GM20000 (cell line): ENCODE data around the gene EMD.
A peak's percentile ranks its signal among the peaks of the same experiment; 100 is the strongest.
"Not testable (repeated sequence)": the region's sequence is repeated elsewhere in the genome, so short reads cannot be mapped to it uniquely, and the experiment has no call there.

ENCODE experiments used
- DNase-seq: peaks from one replicate; pipeline ENCODE4 v3.0.0; 2012; ENCODE audit warnings: low spot score
- CTCF ChIP-seq: IDR thresholded peaks from 2 replicates; pipeline ENCODE4 v1.5.1; 2012; ENCODE audit warnings: mild to moderate bottlenecking, control low read depth; ENCODE audit errors: extremely low read depth, missing control alignments

Gene EMD

DNA sequence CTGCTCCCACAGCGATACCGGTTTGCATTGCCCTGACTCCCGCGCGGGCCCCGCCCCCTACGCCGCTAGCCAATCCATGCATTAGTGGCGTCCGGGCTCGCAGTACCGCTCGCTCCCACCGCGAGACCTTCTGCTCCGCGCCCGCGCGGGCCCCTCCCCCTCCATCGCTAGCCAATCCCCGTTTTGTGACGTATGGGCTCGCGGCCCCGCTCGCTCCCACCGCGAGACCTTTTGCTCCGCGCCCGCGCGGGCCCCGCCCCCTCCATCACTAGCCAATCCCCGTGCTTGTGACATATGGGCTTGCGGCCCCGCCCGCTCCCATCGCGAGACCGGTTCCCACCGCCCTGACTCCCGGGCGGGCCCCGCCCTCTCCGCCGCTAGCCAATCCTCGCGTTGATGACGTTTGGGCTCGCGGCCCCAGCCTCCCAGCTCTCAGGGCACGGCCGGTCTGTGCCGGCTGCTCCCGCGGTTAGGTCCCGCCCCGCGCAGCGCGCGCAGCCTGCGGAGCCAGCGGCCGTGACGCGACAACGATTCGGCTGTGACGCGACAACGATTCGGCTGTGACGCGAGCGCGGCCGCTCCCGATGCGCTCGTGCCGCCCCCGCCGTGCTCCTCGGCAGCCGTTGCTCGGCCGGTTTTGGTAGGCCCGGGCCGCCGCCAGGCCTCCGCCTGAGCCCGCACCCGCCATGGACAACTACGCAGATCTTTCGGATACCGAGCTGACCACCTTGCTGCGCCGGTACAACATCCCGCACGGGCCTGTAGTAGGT lies at the start of gene EMD:
Gene EMD, plus strand, starts transcription at position 497 of the 770 bp plus-strand sequence. Its CDS starts 190 bp downstream, at position 687.
- TF ChIP-seq CTCF: no peak
- DNase-seq: peak; percentile 92

GRCh38 chrX:154332561-154332960 lies 46.5 kb upstream of the EMD start:
- DNase-seq: no peak
- TF ChIP-seq CTCF: no peak

DNA sequence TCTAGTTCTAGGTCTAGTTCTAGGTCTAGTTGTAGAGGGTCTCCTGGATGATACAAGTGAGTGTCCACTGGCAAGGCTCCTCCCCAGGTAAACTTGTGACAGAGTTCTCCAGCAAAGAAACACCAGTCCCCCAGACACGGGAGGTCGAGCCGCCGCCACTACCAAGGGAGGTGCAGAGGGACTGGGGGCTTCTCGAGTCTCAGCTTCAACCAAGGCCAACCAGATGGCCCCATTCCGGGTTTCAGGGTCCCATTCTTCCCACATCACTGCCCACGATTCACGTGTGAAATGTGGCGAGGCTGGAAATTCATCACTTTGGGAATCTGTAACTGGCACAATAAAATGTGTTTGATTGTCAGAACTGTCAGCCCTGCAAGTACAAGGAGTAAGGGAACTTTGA lies 46.0 kb upstream of the EMD start:
- no peak for TF ChIP-seq CTCF
- no peak for DNase-seq

DNA sequence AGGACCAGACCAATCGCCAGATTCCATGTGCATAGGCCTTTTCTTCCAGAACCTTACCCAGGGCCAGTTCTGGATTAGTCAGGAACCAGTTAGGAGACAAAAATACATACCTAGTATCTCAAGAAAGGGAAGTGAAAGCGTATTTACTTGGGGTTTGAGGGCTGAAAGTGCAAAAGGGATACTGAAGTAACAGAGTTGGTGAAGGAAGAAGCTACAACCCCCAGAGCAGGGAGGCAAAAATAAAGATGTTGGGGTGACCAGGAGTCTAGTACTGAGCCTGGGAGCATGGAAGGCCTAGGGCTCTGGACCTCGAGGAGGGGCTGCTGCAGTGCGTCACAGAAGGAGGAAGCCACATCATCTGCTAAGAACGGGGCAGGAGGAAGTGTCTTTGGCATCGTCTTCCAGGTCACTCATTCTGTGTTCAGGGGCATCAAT lies 45.2 kb upstream of the EMD start:
- no peak for TF ChIP-seq CTCF

DNA sequence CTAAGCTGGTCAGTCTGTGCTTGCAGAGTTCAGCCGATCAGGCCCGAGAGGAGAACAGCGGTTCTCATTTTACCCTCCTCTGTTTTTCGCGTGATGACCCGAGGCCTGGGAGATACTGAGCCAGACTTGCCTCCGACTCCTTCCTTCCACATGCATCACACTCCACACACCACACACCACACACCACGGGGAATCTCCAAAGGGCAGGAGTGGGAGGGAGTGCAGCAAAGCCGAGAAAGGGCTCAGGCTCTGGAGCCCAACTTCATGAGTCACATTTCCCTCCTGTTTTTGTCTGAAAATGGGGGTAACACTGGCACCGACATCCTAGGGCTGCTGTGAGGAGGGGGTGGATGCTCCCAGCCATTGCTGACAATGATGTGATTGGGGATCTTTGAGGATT lies 44.6 kb upstream of the EMD start:
- no peak for DNase-seq
- no peak for TF ChIP-seq CTCF

More for the DNA sequence above, 45.2 kb upstream of the EMD start:
- DNase-seq: peak; percentile 54

DNA sequence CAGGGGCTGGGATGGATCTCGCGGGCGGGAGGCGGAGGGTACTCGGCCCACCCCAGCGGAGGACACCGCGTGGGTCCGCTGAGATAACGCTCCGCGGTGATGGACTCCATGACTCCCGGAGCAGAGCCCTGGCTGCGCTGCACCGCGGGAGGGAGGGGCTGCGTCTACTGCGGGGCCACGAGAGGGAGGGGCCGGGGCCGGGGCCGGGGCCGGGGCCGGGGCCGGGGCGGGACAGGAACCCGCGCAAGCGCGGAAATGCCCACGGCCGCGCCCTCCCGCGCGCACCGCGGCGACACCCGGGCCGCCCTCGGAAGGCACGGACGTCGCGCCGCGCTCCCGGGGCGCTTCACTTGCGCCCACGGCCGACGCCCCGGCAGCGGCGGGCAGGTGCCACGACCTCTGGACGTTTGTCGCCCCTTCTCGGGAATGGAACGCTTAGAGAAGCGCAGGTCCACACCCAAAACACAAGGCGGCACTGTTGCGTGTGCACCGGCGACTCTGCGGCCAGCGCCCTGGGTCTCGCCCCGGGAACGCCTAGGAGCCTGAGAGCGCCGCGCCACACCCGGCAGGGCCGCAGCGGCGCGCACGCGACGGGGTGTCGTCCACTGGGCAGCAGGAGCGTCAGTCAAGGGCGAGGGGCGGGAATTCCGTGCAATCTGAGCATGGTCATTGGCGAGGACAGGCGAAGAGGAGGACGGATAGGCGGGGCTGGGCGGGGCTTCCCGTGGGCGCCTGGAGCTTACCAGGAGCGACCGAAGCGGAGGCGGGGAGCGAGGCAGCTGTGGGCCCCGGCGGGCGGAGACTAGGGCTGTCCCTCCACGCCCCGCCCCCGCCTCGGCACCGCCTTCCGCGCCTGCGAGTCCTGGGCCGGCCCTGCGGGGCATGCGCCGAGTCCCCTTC lies 37.4 kb upstream of the EMD start:
- DNase-seq: not testable (repeated sequence)

- not testable (repeated sequence) for DNase-seq
Measured at GRCh38 chrX:154343063-154343462, 36.0 kb upstream of the EMD start.

- not testable (repeated sequence) for DNase-seq
Measured at GRCh38 chrX:154343620-154344019, 35.5 kb upstream of the EMD start.
